ENCODE measurements around the gene CHMP2B.

DNA sequence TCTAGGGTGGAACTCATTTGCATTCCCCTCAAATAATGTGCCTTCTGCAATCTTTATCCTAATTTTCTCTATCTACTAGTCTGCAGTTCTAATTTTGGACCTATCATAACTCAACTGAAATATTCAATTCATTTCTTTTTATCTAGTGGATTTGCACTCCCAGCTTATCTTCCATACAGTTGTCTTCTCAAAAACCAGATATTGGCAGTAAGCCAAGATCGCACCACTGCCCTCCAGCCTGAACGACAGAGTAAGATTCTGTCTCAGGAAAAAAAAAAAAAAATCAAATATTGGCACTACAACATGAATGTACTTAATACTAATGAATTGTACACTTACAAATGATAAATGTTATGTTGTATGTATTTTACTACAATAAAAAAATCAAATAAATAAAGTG is 18.0 kb upstream of the CHMP2B start:
- TF ChIP-seq, protein P1, sequence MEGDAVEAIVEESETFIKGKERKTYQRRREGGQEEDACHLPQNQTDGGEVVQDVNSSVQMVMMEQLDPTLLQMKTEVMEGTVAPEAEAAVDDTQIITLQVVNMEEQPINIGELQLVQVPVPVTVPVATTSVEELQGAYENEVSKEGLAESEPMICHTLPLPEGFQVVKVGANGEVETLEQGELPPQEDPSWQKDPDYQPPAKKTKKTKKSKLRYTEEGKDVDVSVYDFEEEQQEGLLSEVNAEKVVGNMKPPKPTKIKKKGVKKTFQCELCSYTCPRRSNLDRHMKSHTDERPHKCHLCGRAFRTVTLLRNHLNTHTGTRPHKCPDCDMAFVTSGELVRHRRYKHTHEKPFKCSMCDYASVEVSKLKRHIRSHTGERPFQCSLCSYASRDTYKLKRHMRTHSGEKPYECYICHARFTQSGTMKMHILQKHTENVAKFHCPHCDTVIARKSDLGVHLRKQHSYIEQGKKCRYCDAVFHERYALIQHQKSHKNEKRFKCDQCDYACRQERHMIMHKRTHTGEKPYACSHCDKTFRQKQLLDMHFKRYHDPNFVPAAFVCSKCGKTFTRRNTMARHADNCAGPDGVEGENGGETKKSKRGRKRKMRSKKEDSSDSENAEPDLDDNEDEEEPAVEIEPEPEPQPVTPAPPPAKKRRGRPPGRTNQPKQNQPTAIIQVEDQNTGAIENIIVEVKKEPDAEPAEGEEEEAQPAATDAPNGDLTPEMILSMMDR (IDR thresholded peaks at IDR 0.05 in 4 of 5, conservative IDR thresholded peaks at IDR 0.05 in 1 of 5) = no peak
- TF ChIP-seq POLR2A (IDR thresholded peaks at IDR 0.05) = no peak
